Loucy (cell line): ENCODE results near the gene SAMD8.
"Not testable (repeated sequence)": the region's sequence is repeated elsewhere in the genome, so short reads cannot be mapped to it uniquely, and the experiment has no call there.

Source experiments
- H2AFZ ChIP-seq: fragments of 200-600 bp; sonication (generic); 2 replicates; pipeline ENCODE4 v1.6.0; 2016; ENCODE audit warnings: antibody characterized with exemption, mild to moderate bottlenecking, low read length, moderate library complexity
- H3F3A ChIP-seq: fragments of 200-600 bp; 2 replicates; pipeline ENCODE4 v1.6.0; 2016; ENCODE audit warnings: antibody characterized with exemption, low read depth, mild to moderate bottlenecking
- H3K27me3 ChIP-seq: fragments of 200-600 bp; sonication (generic); 2 replicates; pipeline ENCODE4 v1.6.1; 2014; ENCODE audit warnings: low read length, mild to moderate bottlenecking; ENCODE audit not compliant: insufficient read depth, poor library complexity, severe bottlenecking
- H3K36me3 ChIP-seq: fragments of 200-600 bp; sonication (generic); 2 replicates; pipeline ENCODE4 v1.6.1; 2016; ENCODE audit warnings: low read length; ENCODE audit not compliant: insufficient read depth
- H3K4me1 ChIP-seq: fragments of 200-600 bp; sonication (generic); 2 replicates; pipeline ENCODE4 v1.5.1; 2014; ENCODE audit warnings: low read length, mild to moderate bottlenecking; ENCODE audit not compliant: insufficient read depth, poor library complexity, severe bottlenecking
- H3K4me2 ChIP-seq: fragments of 200-600 bp; sonication (generic); 2 replicates; pipeline ENCODE4 v1.6.0; 2014; ENCODE audit warnings: antibody characterized with exemption, low read length, low read depth, mild to moderate bottlenecking; ENCODE audit not compliant: poor library complexity, severe bottlenecking
- H3K4me3 ChIP-seq: fragments of 200-600 bp; sonication (generic); 2 replicates; pipeline ENCODE4 v1.5.1; 2014; ENCODE audit warnings: low read length, mild to moderate bottlenecking, mixed read lengths; ENCODE audit not compliant: poor library complexity, severe bottlenecking
- H3K79me2 ChIP-seq: fragments of 200-600 bp; sonication (generic); 2 replicates; pipeline ENCODE4 v1.6.1; 2014; ENCODE audit warnings: low read length; ENCODE audit not compliant: insufficient read depth
- H3K9ac ChIP-seq: fragments of 200-600 bp; sonication (generic); 2 replicates; pipeline ENCODE4 v1.6.0; 2014; ENCODE audit warnings: mild to moderate bottlenecking, low read depth, low read length, moderate library complexity; ENCODE audit not compliant: poor library complexity, severe bottlenecking
- H3K9me2 ChIP-seq: fragments of 200-600 bp; sonication (generic); replicated peaks from 2 replicates; pipeline ENCODE4 v1.6.1; 2016; ENCODE audit warnings: low read depth, low read length, mixed read lengths
- H3K9me3 ChIP-seq: fragments of 200-600 bp; sonication (generic); 2 replicates; pipeline ENCODE4 v1.6.1; 2014; ENCODE audit warnings: mild to moderate bottlenecking, antibody characterized with exemption, low read length, low read depth; ENCODE audit not compliant: insufficient read depth
- H4K20me1 ChIP-seq: fragments of 200-600 bp; sonication (generic); 2 replicates; pipeline ENCODE4 v1.6.0; 2014; ENCODE audit warnings: antibody characterized with exemption, low read length, mild to moderate bottlenecking; ENCODE audit not compliant: insufficient read depth, poor library complexity, severe bottlenecking
- CTCF ChIP-seq: fragments of 200-600 bp; sonication (generic); conservative IDR thresholded peaks from 2 replicates; pipeline ENCODE4 v1.5.1; 2014; ENCODE audit warnings: mild to moderate bottlenecking, antibody characterized with exemption, low read length
- EZH2phosphoT487 ChIP-seq: fragments of 200-600 bp; IDR thresholded peaks from 2 replicates; pipeline ENCODE4 v1.6.1; 2018; ENCODE audit warnings: antibody characterized with exemption, mild to moderate bottlenecking, moderate library complexity, borderline replicate concordance

The SAMD8 gene

GRCh38 chr10:75106242-75106641 is 5.2 kb upstream of the SAMD8 start:
- peaks cover 6% of the 10 kb centered on the region for H3K4me1 ChIP-seq
- no peaks in the 10 kb centered on the region for H3K36me3 ChIP-seq
- H3K9me2 ChIP-seq: no peaks in the 10 kb centered on the region
- H3K79me2 ChIP-seq: peaks cover 5% of the 10 kb centered on the region; the same call in 1 of the 2 replicates
- no peak overlapping the region for H3K4me3 ChIP-seq
- H3K27me3 ChIP-seq: no peaks in the 10 kb centered on the region
- TF ChIP-seq CTCF (no peak), EZH2phosphoT487 (no peak)
- no peaks in the 10 kb centered on the region for H3K9me3 ChIP-seq
- H4K20me1 ChIP-seq: no peaks in the 10 kb centered on the region
- no peak overlapping the region for H3K9ac ChIP-seq
- peaks cover 2% of the 10 kb centered on the region; the same call in 1 of the 2 replicates for H3F3A ChIP-seq
- no peak overlapping the region for H3K4me2 ChIP-seq
- H2AFZ ChIP-seq: peak overlapping the region; percentile 41; the same call in 1 of the 2 replicates

DNA sequence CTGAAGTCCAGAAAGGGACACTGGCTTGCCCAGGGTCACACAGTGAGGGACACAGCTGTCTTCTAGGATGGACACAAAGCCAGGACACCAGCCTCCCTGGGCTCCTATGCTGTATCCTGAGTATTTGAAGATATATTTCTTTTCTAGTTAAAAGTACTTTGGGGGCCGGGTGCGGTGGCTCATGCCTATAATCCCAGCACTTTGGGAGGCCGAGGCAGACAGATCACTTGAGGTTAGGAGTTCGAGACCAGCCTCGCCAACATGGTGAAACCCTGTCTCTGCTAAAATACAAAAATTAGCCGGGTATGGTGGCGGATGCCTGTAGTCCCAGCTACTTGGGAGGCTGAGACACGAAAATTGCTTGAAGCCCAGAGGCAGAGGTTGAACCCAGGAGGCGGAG is 4.6 kb upstream of the SAMD8 start:
- H4K20me1 ChIP-seq, H3K9me2 ChIP-seq, H3K9me3 ChIP-seq, H3K36me3 ChIP-seq, H3K9ac ChIP-seq, H3K79me2 ChIP-seq, H3K4me2 ChIP-seq, H3K4me1 ChIP-seq, H3F3A ChIP-seq, H2AFZ ChIP-seq, H3K27me3 ChIP-seq, H3K4me3 ChIP-seq: not testable (repeated sequence)

DNA sequence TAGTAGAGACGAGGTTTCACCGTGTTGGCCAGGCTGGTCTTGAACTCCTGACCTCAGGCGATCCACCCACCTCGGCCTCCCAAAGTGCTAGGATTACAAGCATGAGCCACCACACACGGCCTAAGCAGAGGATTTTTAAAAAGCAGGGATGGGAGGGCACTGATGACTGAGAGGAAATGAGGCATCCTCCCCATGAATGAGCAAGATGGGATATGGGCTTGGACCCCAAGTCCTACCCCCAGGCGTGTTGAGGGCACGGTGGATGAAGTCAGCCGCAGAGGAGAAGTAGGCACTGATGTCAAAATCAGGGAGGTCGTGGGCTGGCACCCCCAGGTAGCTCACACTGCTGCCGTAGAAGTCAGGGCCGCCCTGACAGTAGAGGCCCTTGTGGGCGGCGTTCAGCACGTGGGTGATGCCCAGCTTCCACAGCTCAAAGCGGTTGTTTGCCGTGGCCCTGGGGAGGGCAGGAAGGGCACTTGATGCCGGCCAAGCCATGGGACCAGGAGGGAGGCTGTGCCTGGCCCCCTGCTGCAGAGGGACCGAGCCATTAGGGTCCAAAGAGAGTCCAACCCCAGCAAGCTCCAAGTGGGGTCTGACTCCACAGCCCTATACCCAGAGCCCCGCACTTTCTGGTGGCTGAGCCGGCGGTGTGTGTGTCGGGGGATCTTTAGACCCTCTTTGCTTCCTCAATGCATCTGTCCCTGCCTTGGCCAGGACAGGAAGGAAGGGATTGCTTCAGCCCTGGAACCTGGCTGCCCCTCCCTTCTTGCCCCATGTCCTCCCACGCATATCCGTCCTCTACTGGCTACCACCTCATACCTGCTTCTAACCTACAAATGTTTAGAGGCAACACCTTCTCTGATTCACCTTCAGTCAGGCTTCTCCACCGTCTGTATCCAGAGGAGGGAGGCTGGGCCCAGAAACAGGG is 3.4 kb upstream of the SAMD8 start:
- no peaks in the 10 kb centered on the region for H3K9me2 ChIP-seq
- H3F3A ChIP-seq: peaks cover 12% of the 10 kb centered on the region; the same call in 1 of the 2 replicates
- H3K9me3 ChIP-seq: no peaks in the 10 kb centered on the region
- no peak overlapping the region for H3K4me3 ChIP-seq
- peaks cover 16% of the 10 kb centered on the region for H3K4me1 ChIP-seq
- no peak overlapping the region for H3K9ac ChIP-seq
- no peaks in the 10 kb centered on the region for H3K27me3 ChIP-seq
- peaks cover 15% of the 10 kb centered on the region for H3K79me2 ChIP-seq
- peak overlapping the region; percentile 37; the same call in 1 of the 2 replicates for H2AFZ ChIP-seq
- no peak for TF ChIP-seq CTCF
- TF ChIP-seq EZH2phosphoT487: no peak
- H3K36me3 ChIP-seq: no peaks in the 10 kb centered on the region
- no peak overlapping the region for H3K4me2 ChIP-seq
- peaks cover 5% of the 10 kb centered on the region for H4K20me1 ChIP-seq
